K562 (cell line): Measurements from ENCODE around the gene TRAPPC4. TPM values are rescaled to one million over a fixed set of nuclear protein-coding genes. Genes with fewer than 3 reads are reported as not detected.
A peak's percentile ranks its signal among the peaks of the same experiment; 100 is the strongest.

Experiments
- ASH1L ChIP-seq: fragments of 450-650 bp; IDR thresholded peaks from 2 replicates; pipeline ENCODE4 v1.6.1; 2018; ENCODE audit warnings: borderline replicate concordance, mild to moderate bottlenecking, low read depth; ENCODE audit not compliant: partially characterized antibody
- EHMT2 ChIP-seq: fragments of 450-650 bp; IDR thresholded peaks from 2 replicates; pipeline ENCODE4 v1.6.1; 2018; ENCODE audit warnings: antibody characterized with exemption
- HLTF ChIP-seq: fragments of 450-650 bp; IDR thresholded peaks from 2 replicates; pipeline ENCODE4 v1.6.1; 2016
- MEIS2 ChIP-seq: fragments of 450-650 bp; IDR thresholded peaks from 2 replicates; pipeline ENCODE4 v1.6.1; 2014; ENCODE audit warnings: mild to moderate bottlenecking; ENCODE audit not compliant: partially characterized antibody
- MGA ChIP-seq: fragments of 450-650 bp; IDR thresholded peaks from 2 replicates; pipeline ENCODE4 v1.6.1; 2016; ENCODE audit warnings: mild to moderate bottlenecking, moderate library complexity
- REST ChIP-seq, 2 experiments: fragments of 450-650 bp; formaldehyde crosslinking in 1 of 2; IDR thresholded peaks; 2 replicates each; pipeline versions ENCODE4 v1.4.0 to v1.6.1; 2014 to 2020; ENCODE audit warnings: mild to moderate bottlenecking in 2 of 2, borderline replicate concordance in 1 of 2, low read depth in 1 of 2
- ZNF644 ChIP-seq: fragments of 200-800 bp; sonication (Bioruptor generic); IDR thresholded peaks from 2 replicates; pipeline ENCODE4 v1.6.1; 2016; ENCODE audit warnings: low read depth, missing genetic modification characterization, missing compliant biosample characterization
- polyA plus RNA-seq, 8 experiments: library from polyadenylated mRNA; depleted of rRNA in 4 of 8; stranded (reverse) in 5 of 8; unstranded in 3 of 8; fragments of >200 nt; fragmentation: Nextera tagmentation in 2 of 8; fragmentation: Illumina TruSeq in 1 of 8; extraction: Ambion mirVana in 2 of 8; extraction: Trizol in 1 of 8; gene quantifications; 2 replicates each; pipeline versions ENCODE4 v1.2.1 to v1.2.3, GENCODE V29; 2011 to 2014; ENCODE audit warnings: inconsistent platforms in 1 of 8, missing spikeins in 1 of 8
- total RNA-seq, 7 experiments: library from RNA; depleted of rRNA in 6 of 7; stranded (reverse); fragments of >200 nt in 6 of 7; fragmentation: Illumina TruSeq in 2 of 7; extraction: Trizol in 2 of 7; gene quantifications; 2 replicates each; pipeline versions ENCODE4 v1.2.1 to v1.2.3, GENCODE V29; 2011 to 2021; ENCODE audit warnings: low replicate concordance in 1 of 7

The TRAPPC4 gene
- total and polyA plus RNA-seq, 9 of the 15 experiments (the other 6 are each of a cell fraction or from before 2014, with no cell fraction given) = 121 to 524 (median 142) TPM

- TF ChIP-seq MGA = peak; percentile 98
- no peak for TF ChIP-seq ASH1L
- peak; percentile 95 for TF ChIP-seq MEIS2
- no peak for TF ChIP-seq EHMT2
- TF ChIP-seq ZNF644 (tag) = 0 out of 2 replicates have a peak, but pooled peaks have one; percentile 40
- no peak for TF ChIP-seq HLTF
- peak; percentile 32 for TF ChIP-seq REST (IDR thresholded peaks at IDR 0.05; ENCODE audit: borderline replicate concordance)
- TF ChIP-seq REST (CRISPR knock-in tag; IDR thresholded peaks at IDR 0.05; ENCODE audit: low read depth) = no peak
These were observed 38.2 kb upstream of the TRAPPC4 start (continued) for GRCh38 chr11:118980191-118980881.
